ENCODE measurements around the gene PRIM2.
"Not testable (repeated sequence)": the region's sequence is repeated elsewhere in the genome, so short reads cannot be mapped to it uniquely, and the experiment has no call there.

DNA sequence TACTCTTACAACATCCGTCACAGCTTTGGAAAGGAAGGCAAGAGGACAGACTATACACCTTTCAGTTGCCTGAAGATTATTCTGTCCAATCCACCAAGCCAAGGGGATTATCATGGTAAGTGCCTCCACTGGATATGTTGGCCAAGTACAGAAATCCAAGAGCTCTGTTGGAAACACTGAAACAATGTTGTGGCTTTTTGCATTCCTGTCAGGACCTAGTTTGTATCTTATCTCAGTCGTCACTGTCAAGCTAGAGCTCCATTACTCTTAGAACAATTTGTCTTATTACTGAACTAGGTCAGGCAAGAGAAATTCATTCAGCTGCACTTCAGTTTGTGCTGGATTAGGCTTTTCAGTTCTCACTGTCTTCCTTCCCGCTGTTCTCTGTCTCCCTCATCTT lies 283.7 kb downstream of the PRIM2 start:
- TF ChIP-seq, protein P1, sequence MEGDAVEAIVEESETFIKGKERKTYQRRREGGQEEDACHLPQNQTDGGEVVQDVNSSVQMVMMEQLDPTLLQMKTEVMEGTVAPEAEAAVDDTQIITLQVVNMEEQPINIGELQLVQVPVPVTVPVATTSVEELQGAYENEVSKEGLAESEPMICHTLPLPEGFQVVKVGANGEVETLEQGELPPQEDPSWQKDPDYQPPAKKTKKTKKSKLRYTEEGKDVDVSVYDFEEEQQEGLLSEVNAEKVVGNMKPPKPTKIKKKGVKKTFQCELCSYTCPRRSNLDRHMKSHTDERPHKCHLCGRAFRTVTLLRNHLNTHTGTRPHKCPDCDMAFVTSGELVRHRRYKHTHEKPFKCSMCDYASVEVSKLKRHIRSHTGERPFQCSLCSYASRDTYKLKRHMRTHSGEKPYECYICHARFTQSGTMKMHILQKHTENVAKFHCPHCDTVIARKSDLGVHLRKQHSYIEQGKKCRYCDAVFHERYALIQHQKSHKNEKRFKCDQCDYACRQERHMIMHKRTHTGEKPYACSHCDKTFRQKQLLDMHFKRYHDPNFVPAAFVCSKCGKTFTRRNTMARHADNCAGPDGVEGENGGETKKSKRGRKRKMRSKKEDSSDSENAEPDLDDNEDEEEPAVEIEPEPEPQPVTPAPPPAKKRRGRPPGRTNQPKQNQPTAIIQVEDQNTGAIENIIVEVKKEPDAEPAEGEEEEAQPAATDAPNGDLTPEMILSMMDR (IDR thresholded peaks at IDR 0.05; ENCODE audit: insufficient read depth, low read length, poor library complexity, severe bottlenecking): not testable (repeated sequence)
- TF ChIP-seq EZH2phosphoT487 (conservative IDR thresholded peaks at IDR 0.05; ENCODE audit: low read length): not testable (repeated sequence)
